Neuronal stem cell (in vitro differentiated cells): ENCODE measurements around the gene MELTF.
A peak's percentile ranks its signal among the peaks of the same experiment; 100 is the strongest.

ENCODE experiments used
- DNase-seq: peaks from one replicate; pipeline ENCODE4 v3.0.0-alpha.2; 2013; ENCODE audit warnings: low spot score
- H2AFZ ChIP-seq: one replicate; pipeline ENCODE4 v1.6.1; 2013; ENCODE audit warnings: mild to moderate bottlenecking, low read length, inconsistent platforms
- H2AK5ac ChIP-seq: 2 replicates; pipeline ENCODE4 v1.6.1; 2013; ENCODE audit warnings: low read depth, mild to moderate bottlenecking, inconsistent platforms, low read length, moderate library complexity, mixed read lengths
- H2BK120ac ChIP-seq: 2 replicates; pipeline ENCODE4 v1.6.1; 2013; ENCODE audit warnings: low read depth, mild to moderate bottlenecking, inconsistent platforms, low read length, moderate library complexity, mixed read lengths
- H2BK12ac ChIP-seq: one replicate; pipeline ENCODE4 v1.6.1; 2013; ENCODE audit warnings: low read length, inconsistent platforms
- H2BK15ac ChIP-seq: 2 replicates; pipeline ENCODE4 v1.6.1; 2013; ENCODE audit warnings: mild to moderate bottlenecking, low read length, inconsistent platforms, mixed read lengths
- H2BK5ac ChIP-seq: one replicate; pipeline ENCODE4 v1.6.1; 2013; ENCODE audit warnings: inconsistent platforms, mild to moderate bottlenecking, low read length, moderate library complexity
- H3K14ac ChIP-seq: one replicate; pipeline ENCODE4 v1.6.1; 2013; ENCODE audit warnings: low read length, inconsistent platforms
- H3K18ac ChIP-seq: 2 replicates; pipeline ENCODE4 v1.6.1; 2013; ENCODE audit warnings: low read length, inconsistent platforms
- H3K23ac ChIP-seq: 2 replicates; pipeline ENCODE4 v1.6.1; 2013; ENCODE audit warnings: low read depth, mild to moderate bottlenecking, mixed read lengths, low read length, inconsistent platforms; ENCODE audit not compliant: poor library complexity
- H3K27ac ChIP-seq: replicated peaks from 3 replicates; pipeline ENCODE4 v1.5.1; 2013; ENCODE audit warnings: low read length, inconsistent platforms
- H3K27me3 ChIP-seq, 3 experiments: 2 replicates each; pipeline ENCODE4 v1.6.1; 2013; ENCODE audit warnings: low read length in 3 of 3, mild to moderate bottlenecking in 2 of 3, inconsistent platforms in 1 of 3, low read depth in 1 of 3, mixed read lengths in 1 of 3, moderate library complexity in 1 of 3; ENCODE audit not compliant: control insufficient read depth in 3 of 3, insufficient read depth in 3 of 3
- H3K36me3 ChIP-seq, 2 donors: replicated peaks in 1 of 2; 2 replicates each; pipeline ENCODE4 v1.6.1; 2013; ENCODE audit warnings: low read length in 2 of 2; ENCODE audit not compliant: control insufficient read depth in 2 of 2, insufficient read depth in 2 of 2
- H3K4ac ChIP-seq: 2 replicates; pipeline ENCODE4 v1.6.1; 2013; ENCODE audit warnings: inconsistent platforms, mild to moderate bottlenecking, low read length, moderate library complexity
- H3K4me1 ChIP-seq, 2 donors: 1 replicate in 1 of 2; 2 replicates in 1 of 2; pipeline ENCODE4 v1.6.1; 2013; ENCODE audit warnings: low read length in 2 of 2, low read depth in 1 of 2; ENCODE audit not compliant: control insufficient read depth in 2 of 2, insufficient read depth in 1 of 2
- H3K4me2 ChIP-seq: one replicate; pipeline ENCODE4 v1.6.1; 2013; ENCODE audit warnings: mild to moderate bottlenecking, low read length, inconsistent platforms; ENCODE audit not compliant: insufficient read depth, poor library complexity, severe bottlenecking
- H3K4me3 ChIP-seq, 2 donors: 2 replicates each; pipeline ENCODE4 v1.5.1; 2013; ENCODE audit warnings: low read length in 2 of 2, mild to moderate bottlenecking in 2 of 2, inconsistent platforms in 1 of 2, moderate library complexity in 1 of 2
- H3K79me1 ChIP-seq: one replicate; pipeline ENCODE4 v1.6.1; 2013; ENCODE audit warnings: low read depth, mild to moderate bottlenecking, inconsistent platforms, low read length, moderate library complexity
- H3K9ac ChIP-seq: one replicate; pipeline ENCODE4 v1.6.1; 2013; ENCODE audit warnings: mild to moderate bottlenecking, low read depth, low read length, inconsistent platforms; ENCODE audit not compliant: poor library complexity
- H3K9me3 ChIP-seq, 2 donors: replicated peaks in 1 of 2; 2 replicates each; pipeline versions ENCODE3 to v1.6.1; 2013; ENCODE audit warnings: low read length in 2 of 2, mild to moderate bottlenecking in 2 of 2, inconsistent platforms in 1 of 2, low read depth in 1 of 2, mixed read lengths in 1 of 2, moderate library complexity in 1 of 2; ENCODE audit not compliant: control insufficient read depth in 2 of 2, insufficient read depth in 1 of 2
- H4K8ac ChIP-seq: one replicate; pipeline ENCODE4 v1.6.1; 2013; ENCODE audit warnings: low read depth, mild to moderate bottlenecking, inconsistent platforms, low read length, moderate library complexity
- H4K91ac ChIP-seq: one replicate; pipeline ENCODE4 v1.6.1; 2013; ENCODE audit warnings: low read length, low read depth, mild to moderate bottlenecking, inconsistent platforms; ENCODE audit not compliant: poor library complexity
- WGBS, 2 donors: extraction: QIAGEN DNeasy Blood & Tissue Kit; methylation state at CpG; one replicate each; pipeline ENCODE4 v1.1.7; 2013; ENCODE audit warnings: missing lambda C conversion rate in 2 of 2, mixed read lengths in 1 of 2; ENCODE audit not compliant: insufficient read length in 2 of 2, insufficient replicate concordance in 1 of 2; ENCODE audit errors: extremely low coverage in 2 of 2; 5-methylcytosine and 5-hydroxymethylcytosine counted together

Gene MELTF

DNA sequence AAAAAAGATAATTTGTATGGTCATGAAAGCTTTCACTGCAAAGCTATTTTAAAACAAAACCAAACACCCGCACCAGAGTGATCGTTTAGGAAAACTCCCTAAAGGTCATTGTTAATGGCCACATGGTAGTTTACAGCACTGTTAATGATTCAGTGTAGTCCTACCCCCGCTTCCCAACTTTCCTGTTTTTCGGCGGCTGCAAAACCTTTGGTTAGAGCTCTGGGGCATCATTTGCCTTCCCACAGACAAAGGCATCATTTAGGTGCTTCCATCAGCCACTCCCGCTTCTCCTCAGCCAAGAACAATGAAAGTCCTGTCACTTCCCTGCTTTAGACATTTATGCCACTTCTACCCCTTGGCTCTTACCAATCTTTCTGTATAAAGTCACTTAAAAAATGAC lies 10.6 kb downstream of the MELTF start:
- Histone ChIP-seq H2BK15ac (no peak overlapping the region), H3K9me3 (no peaks in the 10 kb centered on the region), H3K9ac (no peak overlapping the region), H3K18ac (no peak overlapping the region), H3K27me3 (peaks cover 0 to 44% (median 0%) of the 10 kb centered on the region in 3 experiments), H2BK5ac (no peak overlapping the region), H3K23ac (no peak overlapping the region), H4K91ac (no peak overlapping the region), H3K79me1 (peaks cover 1% of the 10 kb centered on the region), H2AK5ac (no peak overlapping the region), H4K8ac (no peak overlapping the region), H2BK120ac (no peak overlapping the region), H3K27ac (no peak overlapping the region), H2BK12ac (no peak overlapping the region), H3K4me3 (no peak overlapping the region), H3K4ac (no peak overlapping the region), H3K14ac (no peak overlapping the region), H3K4me2 (no peak overlapping the region), H3K4me1 (peaks cover 12 to 13% of the 10 kb centered on the region in 2 donors), H3K36me3 (no peaks in the 10 kb centered on the region), H2AFZ (no peak overlapping the region)
- WGBS, 2 donors: no CpG with 5 or more reads among the region's 6 CpGs
- no peak for DNase-seq

DNA sequence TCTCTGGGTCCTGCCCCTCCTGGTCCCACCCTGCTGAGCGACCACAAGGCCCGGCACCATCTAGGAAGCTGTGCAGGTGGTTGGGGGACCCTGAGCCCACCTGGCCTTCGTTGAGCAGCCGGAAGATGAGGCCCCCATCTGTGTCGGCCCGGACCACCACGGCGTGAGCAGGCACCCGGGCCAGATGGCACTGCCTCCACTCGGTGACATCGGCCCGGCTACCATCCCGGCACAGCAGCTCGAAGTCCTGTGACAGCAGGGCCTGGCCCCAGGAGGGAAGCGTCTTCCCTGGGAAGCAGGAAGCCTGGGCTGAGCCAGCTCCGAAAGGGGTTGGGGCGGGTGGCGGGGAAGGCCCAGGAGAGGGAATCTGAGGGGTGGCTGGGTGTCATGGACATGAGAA lies 12.6 kb downstream of the MELTF start:
- H2BK12ac ChIP-seq: no peak overlapping the region
- H3K9me3 ChIP-seq: no peaks in the 10 kb centered on the region
- H2AK5ac ChIP-seq: peak overlapping the region; percentile 91
- H2AFZ ChIP-seq: no peak overlapping the region
- peak overlapping the region; percentile 50 for H3K23ac ChIP-seq
- peak overlapping the region; percentile 70 for H3K18ac ChIP-seq
- no peak overlapping the region for H3K27ac ChIP-seq
- peak overlapping the region; percentile 42 for H3K4ac ChIP-seq
- no peak overlapping the region for H3K4me3 ChIP-seq
- WGBS, 2 donors: no CpG with 5 or more reads among the region's 18 CpGs
- no peak overlapping the region for H3K14ac ChIP-seq
- peaks cover 6 to 10% of the 10 kb centered on the region in 2 donors for H3K4me1 ChIP-seq
- peak overlapping the region; percentile 9 for H2BK15ac ChIP-seq
- no peak overlapping the region for H2BK120ac ChIP-seq
- no peak overlapping the region for H4K91ac ChIP-seq
- no peak for DNase-seq
- no peak overlapping the region for H2BK5ac ChIP-seq
- H3K36me3 ChIP-seq: no peaks in the 10 kb centered on the region
- peaks cover 1% of the 10 kb centered on the region for H3K79me1 ChIP-seq
- no peak overlapping the region for H3K9ac ChIP-seq
- peaks cover 0 to 27% (median 0%) of the 10 kb centered on the region in 3 experiments for H3K27me3 ChIP-seq
- no peak overlapping the region for H4K8ac ChIP-seq
- no peak overlapping the region for H3K4me2 ChIP-seq

DNA sequence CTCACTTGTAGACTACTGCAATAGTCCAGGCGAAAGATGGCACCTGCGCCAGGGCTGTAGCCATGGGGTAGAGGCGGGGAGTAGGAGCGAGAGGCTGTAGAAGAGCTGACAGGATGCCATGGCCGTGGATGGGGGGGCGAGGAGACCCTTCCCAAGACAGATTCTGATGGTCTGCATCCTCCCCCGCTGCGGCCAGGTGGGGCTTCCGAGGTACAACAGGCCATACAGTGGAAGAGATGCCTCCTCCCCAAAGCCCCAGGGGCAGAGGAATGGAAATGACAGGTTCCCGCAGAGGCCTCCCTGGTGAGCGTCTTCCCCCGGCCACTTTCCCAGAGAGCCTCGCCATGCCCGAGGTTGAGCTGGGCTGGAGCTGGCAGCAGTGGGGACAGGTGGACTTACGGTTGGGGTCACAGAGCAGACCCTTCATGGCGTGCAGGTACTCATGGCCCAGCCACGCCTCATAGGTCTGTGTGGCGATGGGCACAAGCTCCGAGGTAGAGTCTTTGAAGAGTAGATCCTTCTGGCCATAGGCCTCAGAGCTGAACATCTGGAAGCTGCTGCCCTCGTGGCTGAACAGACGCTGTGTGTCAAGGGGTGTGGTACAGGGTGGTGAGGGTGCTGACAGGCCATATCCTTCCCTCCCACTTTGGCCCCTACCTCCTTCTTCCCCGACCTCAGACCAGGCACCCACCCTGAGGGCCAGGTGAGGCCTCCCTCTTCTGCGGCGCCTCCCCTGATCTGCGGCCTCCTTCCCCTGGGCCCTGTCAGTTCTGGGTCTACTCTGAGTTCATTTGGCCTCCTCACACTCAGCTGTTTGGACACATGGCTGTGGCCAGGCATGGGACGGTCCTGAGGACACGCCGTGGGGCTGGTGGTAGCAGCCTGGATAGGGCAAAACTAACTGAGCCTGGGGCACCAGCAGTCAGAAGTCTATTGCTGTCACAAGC lies 13.6 kb downstream of the MELTF start:
- H2AK5ac ChIP-seq: no peak overlapping the region
- H3K4me3 ChIP-seq: no peak overlapping the region
- no peak overlapping the region for H3K23ac ChIP-seq
- H3K79me1 ChIP-seq: peaks cover 1% of the 10 kb centered on the region
- H2BK15ac ChIP-seq: no peak overlapping the region
- H2BK5ac ChIP-seq: no peak overlapping the region
- no peak overlapping the region for H3K4ac ChIP-seq
- no peak overlapping the region for H4K8ac ChIP-seq
- no peak overlapping the region for H2AFZ ChIP-seq
- H2BK12ac ChIP-seq: no peak overlapping the region
- H3K4me1 ChIP-seq: peaks cover 12 to 13% of the 10 kb centered on the region in 2 donors
- peaks cover 0 to 18% (median 0%) of the 10 kb centered on the region in 3 experiments for H3K27me3 ChIP-seq
- no CpG with 5 or more reads among the region's 28 CpGs for WGBS, 2 donors
- H3K36me3 ChIP-seq: no peaks in the 10 kb centered on the region
- no peak overlapping the region for H2BK120ac ChIP-seq
- H3K18ac ChIP-seq: peak overlapping the region; percentile 22
- no peak overlapping the region for H3K14ac ChIP-seq
- H3K9me3 ChIP-seq: no peaks in the 10 kb centered on the region
- H3K9ac ChIP-seq: no peak overlapping the region
- no peak overlapping the region for H3K4me2 ChIP-seq
- H4K91ac ChIP-seq: no peak overlapping the region
- no peak for DNase-seq
- no peak overlapping the region for H3K27ac ChIP-seq

DNA sequence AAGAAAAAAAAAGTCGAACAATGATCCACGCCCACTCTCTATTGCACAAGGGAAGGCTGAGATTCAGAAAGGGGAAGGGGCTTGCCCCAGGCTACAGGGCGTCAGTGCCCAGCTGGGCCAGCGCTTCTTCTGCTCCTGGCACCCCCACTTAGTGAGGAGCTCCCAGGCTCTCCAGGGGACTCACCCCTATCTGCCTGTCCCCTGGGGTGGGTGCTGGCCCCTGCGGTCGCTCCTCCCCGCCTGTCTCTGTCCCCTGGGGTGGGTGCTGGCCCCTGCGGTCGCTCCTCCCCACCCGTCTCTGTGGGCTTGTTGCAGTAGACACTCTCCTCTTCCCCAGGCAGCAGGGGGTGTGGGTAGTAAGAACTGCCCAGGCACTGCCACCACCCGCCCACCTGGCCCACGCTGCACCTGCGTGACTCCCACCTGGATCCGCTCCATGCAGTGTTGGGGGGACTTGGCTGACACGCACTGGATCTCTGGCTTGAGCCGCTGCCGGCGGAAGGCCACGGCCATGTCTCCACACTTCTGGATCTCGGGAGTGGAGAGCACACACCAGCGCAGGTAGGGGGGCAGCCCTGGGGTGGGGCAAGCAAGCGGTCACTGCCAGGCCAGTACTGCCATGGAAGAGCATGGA lies 14.6 kb downstream of the MELTF start:
- no peak for DNase-seq
- no peak overlapping the region for H3K9ac ChIP-seq
- H2BK12ac ChIP-seq: peak overlapping the region; percentile 16
- H4K91ac ChIP-seq: no peak overlapping the region
- peak overlapping the region; percentile 14 for H3K4ac ChIP-seq
- H3K4me3 ChIP-seq: no peak overlapping the region
- H3K18ac ChIP-seq: no peak overlapping the region
- H3K27me3 ChIP-seq: peaks cover 0 to 9% (median 0%) of the 10 kb centered on the region in 3 experiments
- H3K36me3 ChIP-seq: no peaks in the 10 kb centered on the region
- no peak overlapping the region for H3K4me2 ChIP-seq
- peaks cover 11 to 13% of the 10 kb centered on the region in 2 donors for H3K4me1 ChIP-seq
- H2BK120ac ChIP-seq: peak overlapping the region; percentile 36
- no CpG with 5 or more reads among the region's 22 CpGs for whole genome bisulfite sequencing, 2 donors
- H3K79me1 ChIP-seq: peaks cover 1% of the 10 kb centered on the region
- no peak overlapping the region for H2BK5ac ChIP-seq
- no peak overlapping the region for H3K27ac ChIP-seq
- H2AFZ ChIP-seq: no peak overlapping the region
- peak overlapping the region; percentile 14 for H2AK5ac ChIP-seq
- no peak overlapping the region for H4K8ac ChIP-seq
- H3K9me3 ChIP-seq: no peaks in the 10 kb centered on the region
- peak overlapping the region; percentile 56 for H2BK15ac ChIP-seq
- peak overlapping the region; percentile 81 for H3K23ac ChIP-seq
- peak overlapping the region; percentile 44 for H3K14ac ChIP-seq
